Head of caudate nucleus (tissue), 42 donors: ENCODE measurements around the gene PODXL2.
"Not testable (repeated sequence)": the region's sequence is repeated elsewhere in the genome, so short reads cannot be mapped to it uniquely, and the experiment has no call there.

Source experiments
- DNase-seq, 42 donors: peaks; one replicate each; pipeline versions ENCODE4 v3.0.0 to v3.0.0-alpha.2; 2020 to 2021; ENCODE audit warnings: mixed read lengths in 7 of 42
- intact Hi-C: fragments of 100-400 bp; cut with DNase I; formaldehyde crosslinking; loops from one replicate; pipeline ENCODE4 v1.15.0; 2022

Gene PODXL2

GRCh38 chr3:127694467-127695215, 65.7 kb downstream of the PODXL2 start:
- DNase-seq: peak in 11 of 42 donors; percentile 27 to 57 (median 45)
- intact Hi-C loops: no loop called here

DNA sequence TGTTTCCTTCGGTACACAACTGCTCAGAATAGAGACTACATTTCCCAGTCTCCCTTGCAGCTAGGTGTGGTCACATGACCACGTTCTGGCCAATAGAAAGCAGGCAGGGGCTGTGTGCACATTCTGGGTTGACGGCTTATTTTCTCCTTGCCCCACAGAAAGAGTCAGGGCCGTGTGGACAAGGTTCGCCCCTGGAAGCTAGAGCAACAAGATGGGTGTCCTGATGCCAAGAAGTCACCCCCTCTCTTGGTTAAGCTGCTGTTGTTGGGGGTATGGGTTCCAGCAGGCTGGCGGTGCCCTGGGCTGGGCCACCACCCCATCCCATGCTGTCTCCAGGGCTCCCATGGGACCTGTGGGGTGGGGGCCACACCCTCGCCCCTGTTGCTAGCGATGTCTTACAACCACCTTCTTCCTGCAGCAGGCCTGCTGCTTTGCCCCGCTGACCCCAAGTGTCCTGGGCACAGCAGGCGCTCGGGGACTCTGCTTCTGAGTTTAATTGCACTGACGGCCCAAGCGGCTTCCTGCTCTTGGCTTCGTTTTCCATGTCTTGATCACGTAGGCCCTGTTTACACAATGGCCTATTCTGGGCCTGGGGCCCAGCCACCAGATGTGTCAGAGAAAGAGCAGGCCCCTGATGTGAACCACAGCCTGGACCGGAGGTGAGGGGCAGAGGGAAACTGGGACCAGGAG, 68.7 kb downstream of the PODXL2 start:
- intact Hi-C loops: no loop called here
- DNase-seq: peak; percentile 66 to 95 (median 88)

GRCh38 chr3:127698286-127698685, 69.3 kb downstream of the PODXL2 start:
- DNase-seq: peak in 1 of 42 donors; percentile 1
- intact Hi-C loops: no loop called here

GRCh38 chr3:127698691-127699415, 69.9 kb downstream of the PODXL2 start:
- DNase-seq: peak in 2 of 42 donors; percentile 0 to 16
- intact Hi-C loops: no loop called here

DNA sequence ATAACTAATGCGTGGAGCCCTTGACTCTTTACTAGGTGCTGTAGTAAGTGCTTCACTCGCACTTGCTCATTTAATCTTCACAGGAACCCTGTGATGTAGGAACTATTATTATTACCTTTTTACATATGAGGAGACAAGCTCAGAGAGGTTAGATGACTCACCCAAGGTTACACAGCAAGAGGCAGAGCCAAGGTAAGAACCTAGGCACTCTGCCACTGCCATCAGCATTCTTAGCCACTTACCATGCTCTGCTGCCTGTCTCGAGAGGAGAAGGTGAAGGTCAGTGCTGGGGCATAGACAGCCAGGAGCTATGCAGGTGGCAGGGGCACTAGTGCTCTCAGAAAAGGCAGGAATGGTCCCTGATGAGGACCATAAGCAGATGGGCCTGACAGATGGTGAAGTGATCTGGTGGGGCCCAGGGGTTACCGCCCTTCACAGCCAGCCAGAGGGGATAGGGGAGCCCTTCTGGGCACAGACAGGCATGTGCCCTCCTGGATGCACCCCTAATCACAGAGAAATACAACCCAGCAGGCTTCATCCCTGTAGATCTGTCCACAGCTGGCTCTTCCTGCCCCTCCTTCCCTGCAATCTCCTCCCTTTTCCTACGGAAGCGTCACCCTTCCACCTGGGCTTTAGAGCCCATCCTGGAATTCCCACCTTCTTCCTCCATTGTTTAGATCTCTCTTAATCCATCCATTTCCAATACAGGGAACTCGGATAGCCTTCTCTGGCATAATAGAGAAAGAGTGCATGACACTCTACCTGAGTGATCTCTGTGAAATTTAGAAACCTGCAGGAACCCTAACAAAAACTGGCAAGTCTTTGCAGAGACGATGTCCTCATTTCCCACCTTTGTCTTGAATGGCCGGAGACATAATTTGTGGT, 70.7 kb downstream of the PODXL2 start:
- DNase-seq: peak in 1 of 42 donors; percentile 2
- intact Hi-C loops: no loop called here

- intact Hi-C loops: no loop called here
- no peak for DNase-seq
Measured at GRCh38 chr3:127700406-127700805, 71.4 kb downstream of the PODXL2 start.

GRCh38 chr3:127701280-127701911, 72.4 kb downstream of the PODXL2 start:
- peak in 1 of 42 donors; percentile 30 for DNase-seq
- intact Hi-C loops: no loop called here

DNA sequence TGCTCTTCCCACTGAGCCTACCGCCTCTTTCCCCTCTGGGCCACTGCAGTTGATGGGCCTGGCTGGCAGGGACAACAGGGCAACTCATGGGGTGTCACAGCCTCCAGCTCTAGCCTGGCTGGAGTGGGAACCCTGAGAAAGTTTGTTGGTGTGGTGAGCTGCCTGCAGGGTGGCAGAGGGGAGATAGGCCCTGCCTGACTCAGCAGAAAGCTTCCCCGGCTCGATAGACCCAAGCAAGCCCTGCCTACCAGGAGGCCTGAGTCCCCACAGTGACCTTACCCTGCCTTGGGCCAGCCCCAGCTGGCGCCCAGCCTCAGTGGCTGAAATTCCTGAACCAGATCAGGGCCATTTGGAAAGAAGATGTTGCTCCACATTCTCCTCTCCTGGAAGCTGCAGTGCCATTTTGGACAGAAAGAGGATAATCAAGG, 73.2 kb downstream of the PODXL2 start:
- intact Hi-C loops: no loop called here
- DNase-seq: peak in 2 of 42 donors; percentile 12 to 24

DNA sequence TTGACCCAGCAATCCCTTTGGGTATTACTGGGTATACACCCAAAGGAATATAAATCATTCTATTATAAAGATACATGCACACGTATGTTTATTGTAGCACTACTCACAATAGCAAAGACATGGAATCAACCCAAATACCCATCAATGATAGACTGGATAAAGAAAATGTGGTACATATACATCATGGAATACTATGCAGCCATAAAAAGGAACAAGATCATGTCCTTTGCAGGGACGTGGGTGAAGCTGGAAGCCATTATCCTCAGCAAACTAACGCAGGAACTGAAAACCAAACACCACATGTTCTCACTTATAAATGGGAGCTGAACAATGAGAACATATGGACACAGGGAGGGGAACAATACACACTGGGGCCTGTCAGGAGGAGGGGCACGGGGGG, 75.9 kb downstream of the PODXL2 start:
- intact Hi-C loops, DNase-seq: not testable (repeated sequence)

DNA sequence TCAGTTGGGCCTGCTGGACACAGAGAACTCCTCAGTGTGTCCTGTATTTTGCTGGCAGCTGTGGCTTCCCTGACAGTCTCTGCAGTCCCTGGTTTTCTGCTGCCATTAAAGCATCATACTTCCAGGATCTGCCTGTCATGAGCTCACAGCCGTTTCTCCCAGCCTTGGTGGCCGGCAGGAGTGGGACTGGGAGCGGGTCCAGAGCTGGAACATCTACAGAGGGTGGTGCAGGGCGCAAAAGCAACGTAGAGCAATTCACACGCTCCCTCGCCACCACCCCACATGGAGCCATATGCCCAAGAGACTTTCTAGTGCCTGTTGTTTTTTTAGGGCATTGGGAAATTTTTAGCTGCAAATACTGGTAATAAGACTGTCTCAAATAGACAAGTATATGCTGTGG, 77.3 kb downstream of the PODXL2 start:
- peak in 8 of 42 donors; percentile 2 to 26 (median 14) for DNase-seq
- intact Hi-C loops: no loop called here

DNA sequence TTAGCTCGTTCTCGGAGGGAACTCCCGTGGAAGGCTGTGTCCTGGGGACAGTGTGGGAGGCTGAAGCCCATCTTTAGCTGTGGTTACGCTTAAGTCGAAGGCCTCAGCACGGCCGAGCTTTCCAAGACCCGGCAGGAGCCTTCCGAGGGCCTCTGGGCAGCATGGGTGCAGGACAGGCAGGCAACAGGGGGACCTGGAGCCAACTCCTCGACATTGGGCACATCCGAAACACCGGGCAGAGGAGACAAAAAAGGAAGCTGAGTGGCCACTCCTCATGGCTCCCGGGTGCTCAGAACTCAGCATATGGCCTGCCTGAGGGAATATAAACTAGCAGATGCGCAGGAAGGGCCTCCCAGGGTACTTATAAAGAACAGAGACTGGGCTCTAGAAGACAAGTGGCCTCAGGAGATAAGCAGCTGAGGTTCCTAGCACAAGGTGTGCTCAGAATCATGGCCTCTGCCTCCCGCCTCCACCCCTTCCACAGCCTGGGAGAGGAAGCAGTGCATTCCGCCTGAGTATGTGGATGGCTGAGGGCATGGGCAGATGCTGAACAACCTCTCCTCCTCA, 77.9 kb downstream of the PODXL2 start:
- intact Hi-C loops: no loop called here
- peak in 9 of 42 donors; percentile 3 to 30 (median 9) for DNase-seq

DNA sequence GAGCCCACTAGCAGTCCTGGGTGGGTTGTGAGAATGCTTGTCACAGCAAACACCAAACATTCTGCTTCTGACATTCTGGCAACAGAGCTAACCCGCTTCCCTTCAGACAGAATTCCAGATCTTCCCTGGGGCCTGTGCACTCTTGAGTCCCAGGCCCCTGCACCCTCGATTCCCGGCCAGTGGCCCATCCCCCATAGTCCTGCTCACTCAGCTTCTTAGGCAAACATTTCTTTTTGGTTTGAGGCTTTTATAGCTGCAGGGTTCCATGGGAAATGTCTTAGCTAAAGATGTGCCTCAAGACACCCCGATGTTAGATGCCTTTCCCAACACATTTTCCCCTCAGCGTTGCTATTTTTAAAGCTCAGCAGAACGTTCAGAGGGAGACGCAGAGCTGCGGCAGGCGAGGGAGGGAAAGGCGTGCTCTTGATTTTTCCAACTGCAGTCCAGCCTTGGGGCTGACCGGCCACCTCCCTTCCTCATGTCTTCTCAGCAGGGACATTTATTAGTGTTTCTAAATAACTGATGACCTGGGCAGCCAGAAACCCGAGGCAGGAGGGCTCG, 78.9 kb downstream of the PODXL2 start:
- peak in 14 of 42 donors; percentile 14 to 61 (median 44) for DNase-seq
- intact Hi-C loops: no loop called here

DNA sequence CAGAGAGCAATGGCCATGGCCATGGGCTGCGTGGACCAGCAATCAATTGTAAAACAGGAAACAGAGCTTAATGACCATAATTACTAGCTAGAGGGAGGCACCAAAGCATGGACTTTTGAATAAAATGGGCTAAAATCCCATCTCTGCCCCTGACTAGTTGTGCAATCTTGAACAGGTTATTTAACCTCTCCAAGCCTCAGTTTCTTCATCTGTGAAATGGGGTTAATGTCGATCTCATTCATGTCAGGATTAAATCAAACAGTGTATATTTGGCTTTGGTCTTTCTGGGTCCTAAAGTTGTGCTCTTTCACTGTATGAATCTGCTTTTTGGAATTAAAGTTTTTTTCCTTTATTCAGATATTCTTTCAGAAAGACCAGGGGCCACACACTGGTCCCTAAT, 79.9 kb downstream of the PODXL2 start:
- DNase-seq: no peak

DNA sequence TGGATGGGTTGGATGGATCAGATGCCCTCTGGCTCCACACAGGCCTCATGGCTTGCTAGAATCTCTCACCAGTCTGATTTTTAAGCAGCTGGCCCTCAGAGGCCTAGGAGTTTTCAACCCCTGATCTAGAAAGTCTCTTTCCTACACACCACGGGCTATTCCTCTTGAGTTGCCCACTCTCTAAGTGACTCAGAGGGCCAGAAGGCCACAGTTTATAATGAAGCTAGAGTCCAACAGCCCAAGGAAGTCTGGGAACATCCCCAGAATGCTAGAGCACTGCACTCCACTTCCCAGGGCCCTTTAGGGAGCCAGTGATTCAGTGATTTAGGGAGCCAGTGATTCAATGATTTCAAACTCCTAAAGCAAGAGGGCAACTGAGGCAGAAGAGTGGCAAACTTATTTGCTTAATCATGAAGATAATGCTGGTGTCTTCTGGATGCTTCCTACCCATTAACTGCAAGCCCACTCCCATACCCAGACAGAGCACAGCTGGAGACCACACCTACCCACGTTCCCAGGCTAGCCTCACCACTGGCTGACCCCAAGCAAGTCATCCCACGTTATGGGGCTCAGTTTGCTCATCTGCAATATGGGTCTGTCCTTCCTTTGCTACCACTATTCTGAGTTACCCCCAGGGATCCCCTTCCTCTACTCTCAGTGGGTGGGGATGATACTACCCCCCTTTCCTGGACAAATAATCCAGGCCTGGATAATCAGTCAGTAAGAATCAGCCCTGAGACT, 80.5 kb downstream of the PODXL2 start:
- DNase-seq: peak in 4 of 42 donors; percentile 1 to 18 (median 4)
- intact Hi-C loops: no loop called here

More for the DNA sequence above, 79.9 kb downstream of the PODXL2 start:
- intact Hi-C loops: no loop called here

DNA sequence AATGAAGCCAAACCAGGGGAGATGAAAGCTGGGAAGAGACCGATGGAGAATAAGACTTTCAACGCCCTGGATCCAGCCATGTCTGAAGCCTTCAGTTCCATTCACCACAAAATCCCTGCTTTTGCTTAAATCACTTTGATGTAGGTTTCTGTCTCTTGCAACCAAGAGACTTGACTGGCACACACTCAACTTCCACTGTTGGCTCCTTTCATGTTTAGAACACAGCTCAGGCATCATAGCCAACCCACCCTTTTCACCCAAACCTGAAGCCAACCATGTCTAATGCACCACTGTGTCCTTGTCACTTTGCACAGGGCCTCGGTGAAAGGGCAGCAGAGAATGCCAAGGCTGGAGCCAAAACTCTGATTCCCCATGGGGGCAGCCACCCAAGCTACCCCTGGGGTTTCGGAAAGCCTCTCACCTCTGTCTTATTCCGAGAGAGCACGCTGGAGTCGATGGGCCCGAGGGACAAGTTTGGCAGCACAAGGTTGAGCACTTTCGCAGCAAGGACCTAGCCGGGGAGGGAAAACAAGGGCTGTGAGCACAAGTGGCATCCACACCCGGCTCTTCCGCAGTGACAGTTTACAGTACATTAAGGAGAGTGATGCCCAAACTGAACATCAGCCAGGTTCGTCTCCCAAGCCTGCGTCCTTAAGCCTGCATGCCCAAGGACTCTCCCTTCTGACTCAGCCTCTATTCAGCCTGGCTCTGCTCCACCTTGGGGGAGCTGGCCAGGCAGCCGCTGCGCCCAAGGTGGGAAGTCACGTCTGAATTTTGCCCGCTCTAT, 81.4 kb downstream of the PODXL2 start:
- peak in 9 of 42 donors; percentile 1 to 32 (median 12) for DNase-seq
- intact Hi-C loops: no loop called here
